ENCODE results near the gene SLC12A7. TPM values are rescaled to one million over a fixed set of nuclear protein-coding genes. Genes with fewer than 3 reads are reported as not detected.

SLC12A7 gene
- total and polyA plus RNA-seq, 2 donors (not counting 1 experiment from before 2014, with no cell fraction given): 2.9 to 23.9 TPM

DNA sequence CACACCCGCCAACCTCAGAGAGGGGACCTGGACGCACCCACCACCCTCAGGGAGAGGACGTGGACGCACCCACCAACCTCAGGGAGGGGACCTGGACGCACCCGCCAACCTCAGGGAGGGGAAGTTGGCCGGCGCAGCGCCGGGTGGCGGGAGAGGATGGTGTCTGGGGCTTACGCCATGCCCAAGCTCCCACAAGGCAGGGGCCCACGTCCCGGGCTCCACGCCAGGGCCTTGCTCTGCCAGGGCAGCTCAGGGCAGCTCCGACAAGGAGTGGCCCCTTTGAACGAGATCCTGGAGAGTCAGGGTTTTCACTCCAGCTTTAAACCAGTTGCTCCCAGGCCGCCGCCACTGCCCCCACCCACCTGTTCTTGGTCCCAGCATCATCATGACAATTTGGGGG lies 32.2 kb upstream of the SLC12A7 start:
- DNase-seq (ENCODE audit: low read depth in 2 of 2): no peak
- Histone ChIP-seq H3K4me3 (replicated peaks in 1 of 4; ENCODE audit: control extremely low read depth in 1 of 4, insufficient read depth in 1 of 4, low read depth in 3 of 4, low read length in 4 of 4) (no peak overlapping the region), H3K27me3 (ENCODE audit: control insufficient read depth, insufficient read depth, low read length) (no peaks in the 10 kb centered on the region), H3K27ac (ENCODE audit: insufficient read depth, low read length) (no peak overlapping the region), H3K9ac (ENCODE audit: insufficient read depth, low read length) (no peak overlapping the region), H3K36me3 (ENCODE audit: control insufficient read depth, insufficient read depth, low read length) (no peaks in the 10 kb centered on the region), H3K9me3 (ENCODE audit: control insufficient read depth, insufficient read depth, low read depth, low read length) (no peaks in the 10 kb centered on the region), H3K79me2 (ENCODE audit: control insufficient read depth, insufficient read depth, low read length) (no peaks in the 10 kb centered on the region), H3K4me2 (ENCODE audit: extremely low read depth, insufficient read depth, low read length) (no peak overlapping the region), H2AFZ (ENCODE audit: low read length) (no peak overlapping the region), H4K20me1 (ENCODE audit: control insufficient read depth, extremely low read depth, insufficient read depth, low read length) (no peaks in the 10 kb centered on the region), H3K4me1 (ENCODE audit: control insufficient read depth, extremely low read depth, insufficient read depth, low read length) (no peaks in the 10 kb centered on the region)
- no peak for TF ChIP-seq EZH2 (IDR thresholded peaks at IDR 0.05; ENCODE audit: low read length, missing control alignments)
- TF ChIP-seq, protein P1, sequence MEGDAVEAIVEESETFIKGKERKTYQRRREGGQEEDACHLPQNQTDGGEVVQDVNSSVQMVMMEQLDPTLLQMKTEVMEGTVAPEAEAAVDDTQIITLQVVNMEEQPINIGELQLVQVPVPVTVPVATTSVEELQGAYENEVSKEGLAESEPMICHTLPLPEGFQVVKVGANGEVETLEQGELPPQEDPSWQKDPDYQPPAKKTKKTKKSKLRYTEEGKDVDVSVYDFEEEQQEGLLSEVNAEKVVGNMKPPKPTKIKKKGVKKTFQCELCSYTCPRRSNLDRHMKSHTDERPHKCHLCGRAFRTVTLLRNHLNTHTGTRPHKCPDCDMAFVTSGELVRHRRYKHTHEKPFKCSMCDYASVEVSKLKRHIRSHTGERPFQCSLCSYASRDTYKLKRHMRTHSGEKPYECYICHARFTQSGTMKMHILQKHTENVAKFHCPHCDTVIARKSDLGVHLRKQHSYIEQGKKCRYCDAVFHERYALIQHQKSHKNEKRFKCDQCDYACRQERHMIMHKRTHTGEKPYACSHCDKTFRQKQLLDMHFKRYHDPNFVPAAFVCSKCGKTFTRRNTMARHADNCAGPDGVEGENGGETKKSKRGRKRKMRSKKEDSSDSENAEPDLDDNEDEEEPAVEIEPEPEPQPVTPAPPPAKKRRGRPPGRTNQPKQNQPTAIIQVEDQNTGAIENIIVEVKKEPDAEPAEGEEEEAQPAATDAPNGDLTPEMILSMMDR (conservative IDR thresholded peaks at IDR 0.05 in 1 of 2, IDR thresholded peaks at IDR 0.05 in 1 of 2; ENCODE audit: low read depth in 1 of 2, low read length in 2 of 2): no peak

DNA sequence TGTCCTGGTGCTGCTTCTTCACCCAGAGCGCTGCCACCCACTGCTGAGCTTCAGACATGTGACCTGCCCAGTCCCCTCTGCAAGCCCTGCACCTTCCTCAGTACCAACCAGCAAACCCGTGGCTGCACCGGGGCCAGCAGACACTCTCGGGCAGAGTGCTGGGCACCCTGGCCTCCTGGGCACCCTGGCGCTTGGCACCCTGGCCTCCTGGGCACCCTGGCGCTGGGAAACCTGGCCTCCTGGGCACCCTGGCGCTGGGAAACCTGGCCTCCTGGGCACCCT lies 31.7 kb upstream of the SLC12A7 start:
- no peaks in the 10 kb centered on the region for H3K79me2 ChIP-seq (ENCODE audit: control insufficient read depth, insufficient read depth, low read length)
- H3K9me3 ChIP-seq (ENCODE audit: control insufficient read depth, insufficient read depth, low read depth, low read length): no peaks in the 10 kb centered on the region
- DNase-seq (ENCODE audit: low read depth in 2 of 2): no peak
- no peaks in the 10 kb centered on the region for H3K27me3 ChIP-seq (ENCODE audit: control insufficient read depth, insufficient read depth, low read length)
- no peak overlapping the region for H3K4me2 ChIP-seq (ENCODE audit: extremely low read depth, insufficient read depth, low read length)
- TF ChIP-seq EZH2 (IDR thresholded peaks at IDR 0.05; ENCODE audit: low read length, missing control alignments): no peak
- TF ChIP-seq, protein P1 (conservative IDR thresholded peaks at IDR 0.05 in 1 of 2, IDR thresholded peaks at IDR 0.05 in 1 of 2; ENCODE audit: low read depth in 1 of 2, low read length in 2 of 2): no peak
- H3K9ac ChIP-seq (ENCODE audit: insufficient read depth, low read length): no peak overlapping the region
- H4K20me1 ChIP-seq (ENCODE audit: control insufficient read depth, extremely low read depth, insufficient read depth, low read length): no peaks in the 10 kb centered on the region
- no peak overlapping the region for H2AFZ ChIP-seq (ENCODE audit: low read length)
- no peak overlapping the region for H3K4me3 ChIP-seq (replicated peaks in 1 of 4; ENCODE audit: control extremely low read depth in 1 of 4, insufficient read depth in 1 of 4, low read depth in 3 of 4, low read length in 4 of 4)
- no peak overlapping the region for H3K27ac ChIP-seq (ENCODE audit: insufficient read depth, low read length)
- H3K4me1 ChIP-seq (ENCODE audit: control insufficient read depth, extremely low read depth, insufficient read depth, low read length): no peaks in the 10 kb centered on the region
- no peaks in the 10 kb centered on the region for H3K36me3 ChIP-seq (ENCODE audit: control insufficient read depth, insufficient read depth, low read length)

DNA sequence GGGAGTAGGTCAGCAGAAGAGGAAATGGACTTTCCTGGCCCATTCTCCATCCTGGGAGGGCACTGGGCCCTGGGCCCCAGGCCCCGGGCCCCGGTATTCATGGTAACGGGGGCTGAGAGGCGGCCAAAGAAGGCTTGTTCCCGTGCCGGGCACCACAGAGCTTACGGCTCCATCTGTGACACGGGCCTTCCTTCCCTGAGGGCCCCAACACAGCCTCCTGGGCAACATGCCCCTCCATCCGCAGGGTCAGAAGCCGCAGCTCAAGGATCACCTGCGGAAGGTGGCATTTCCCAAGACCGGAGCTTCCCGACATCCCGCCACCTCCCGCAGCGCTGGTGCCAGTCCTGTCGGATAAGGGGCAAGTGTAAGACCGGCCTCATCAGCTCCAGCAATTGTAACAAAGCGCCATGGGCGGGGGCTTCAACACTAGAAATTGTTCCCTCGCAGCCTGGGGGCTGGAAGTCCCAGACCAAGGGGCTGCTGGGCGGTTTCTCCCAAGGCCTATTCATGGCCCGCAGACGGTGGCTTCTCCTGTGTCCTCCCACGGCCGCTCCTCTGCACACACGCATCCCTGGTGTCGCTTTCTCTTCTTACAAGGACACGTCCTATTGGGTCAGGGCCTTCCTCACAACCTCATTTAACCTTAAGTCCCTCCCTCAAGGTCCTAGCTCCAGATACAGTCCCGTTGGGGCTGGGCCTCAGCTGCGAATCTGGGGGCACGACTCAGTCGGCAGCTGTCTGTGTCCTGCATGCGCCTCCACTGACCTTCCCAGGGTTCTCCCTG lies 31.2 kb upstream of the SLC12A7 start:
- Histone ChIP-seq H3K79me2 (ENCODE audit: control insufficient read depth, insufficient read depth, low read length) (no peaks in the 10 kb centered on the region), H3K4me2 (ENCODE audit: extremely low read depth, insufficient read depth, low read length) (no peak overlapping the region), H3K36me3 (ENCODE audit: control insufficient read depth, insufficient read depth, low read length) (no peaks in the 10 kb centered on the region), H3K27ac (ENCODE audit: insufficient read depth, low read length) (no peak overlapping the region), H3K9me3 (ENCODE audit: control insufficient read depth, insufficient read depth, low read depth, low read length) (no peaks in the 10 kb centered on the region), H3K9ac (ENCODE audit: insufficient read depth, low read length) (no peak overlapping the region), H4K20me1 (ENCODE audit: control insufficient read depth, extremely low read depth, insufficient read depth, low read length) (no peaks in the 10 kb centered on the region), H2AFZ (ENCODE audit: low read length) (no peak overlapping the region), H3K4me1 (ENCODE audit: control insufficient read depth, extremely low read depth, insufficient read depth, low read length) (no peaks in the 10 kb centered on the region), H3K4me3 (replicated peaks in 1 of 4; ENCODE audit: control extremely low read depth in 1 of 4, insufficient read depth in 1 of 4, low read depth in 3 of 4, low read length in 4 of 4) (no peak overlapping the region), H3K27me3 (ENCODE audit: control insufficient read depth, insufficient read depth, low read length) (no peaks in the 10 kb centered on the region)
- TF ChIP-seq, protein P1 (conservative IDR thresholded peaks at IDR 0.05 in 1 of 2, IDR thresholded peaks at IDR 0.05 in 1 of 2; ENCODE audit: low read depth in 1 of 2, low read length in 2 of 2): no peak
- TF ChIP-seq EZH2 (IDR thresholded peaks at IDR 0.05; ENCODE audit: low read length, missing control alignments): no peak
- DNase-seq (ENCODE audit: low read depth in 2 of 2): no peak
